Left ventricle myocardium inferior (tissue), 1 donor: ENCODE results near the gene DYSF. TPM values are rescaled to one million over a fixed set of nuclear protein-coding genes. Genes with fewer than 3 reads are reported as not detected.

Experiments
- DNase-seq: peaks from one replicate; pipeline ENCODE4 v3.0.0-alpha.2; 2020
- H3K27ac ChIP-seq: fragments of 200-600 bp; replicated peaks from 2 replicates; pipeline ENCODE4 v1.8.0; 2021
- H3K27me3 ChIP-seq: fragments of 200-600 bp; 2 replicates; pipeline ENCODE4 v1.8.0; 2021; ENCODE audit warnings: low read depth
- H3K36me3 ChIP-seq: fragments of 200-600 bp; 2 replicates; pipeline ENCODE4 v1.8.0; 2021
- H3K4me1 ChIP-seq: fragments of 200-600 bp; 2 replicates; pipeline ENCODE4 v1.8.0; 2021
- H3K4me3 ChIP-seq: fragments of 200-600 bp; 2 replicates; pipeline ENCODE4 v1.8.0; 2021; ENCODE audit warnings: mild to moderate bottlenecking, moderate library complexity
- H3K9me3 ChIP-seq: fragments of 200-600 bp; replicated peaks from 2 replicates; pipeline ENCODE4 v1.8.0; 2021
- intact Hi-C: fragments of 100-400 bp; cut with micrococcal nuclease; formaldehyde crosslinking; loops from one replicate; pipeline ENCODE4 v1.11.0; 2022
- total RNA-seq: library from RNA; stranded (reverse); fragmentation: NEBNext Ultra II Directional; extraction: Animal tissue kit (Norgen Biotek cat#: 25700); gene quantifications from one replicate; pipeline ENCODE4 v1.2.1, GENCODE V29; 2021
- TF ChIP-seq, protein P1 (sequence below): fragments of 200-600 bp; IDR thresholded peaks from 2 replicates; pipeline ENCODE4 v1.8.0; 2021; ENCODE audit warnings: antibody characterized with exemption, mild to moderate bottlenecking, borderline replicate concordance
- donor health status: DM: no; HTN: yes; CAD: no; lungs with severe emphysema.

The DYSF gene
- total RNA-seq, 1 donor from 2014 or later = 48.2 TPM

DNA sequence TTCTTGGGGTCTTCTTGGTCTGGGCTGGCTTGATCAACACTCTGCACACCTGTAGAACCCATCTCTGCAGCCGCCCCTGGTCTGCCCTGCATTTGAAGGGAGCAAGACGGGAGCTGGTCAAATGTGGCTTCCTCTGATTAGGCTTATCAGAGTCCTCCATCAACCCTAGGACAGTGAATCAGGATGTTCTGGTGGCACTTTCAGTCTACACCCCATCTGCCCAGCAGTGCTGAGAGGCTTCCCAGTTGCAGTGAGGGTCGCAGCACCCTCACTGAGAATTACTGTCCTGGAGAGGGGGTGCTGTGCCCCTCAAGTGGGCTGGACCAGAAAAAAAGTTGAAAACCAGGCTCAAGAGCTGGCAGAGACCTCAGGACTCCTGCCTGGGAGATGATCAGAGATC is 152.9 kb downstream of the DYSF start:
- no peak for DNase-seq
- H3K27ac ChIP-seq = peak overlapping the region; percentile 79

GRCh38 chr2:71607151-71607889 is 154.0 kb downstream of the DYSF start:
- intact Hi-C loops = no loop called here
- no peak overlapping the region for H3K4me3 ChIP-seq

More for the DNA sequence above, 152.9 kb downstream of the DYSF start:
- Histone ChIP-seq H3K4me1 (peaks cover 40% of the 10 kb centered on the region), H3K4me3 (no peak overlapping the region), H3K36me3 (peaks cover 8% of the 10 kb centered on the region), H3K9me3 (no peaks in the 10 kb centered on the region), H3K27me3 (no peaks in the 10 kb centered on the region)
- intact Hi-C loops = no loop called here
- TF ChIP-seq, protein P1, sequence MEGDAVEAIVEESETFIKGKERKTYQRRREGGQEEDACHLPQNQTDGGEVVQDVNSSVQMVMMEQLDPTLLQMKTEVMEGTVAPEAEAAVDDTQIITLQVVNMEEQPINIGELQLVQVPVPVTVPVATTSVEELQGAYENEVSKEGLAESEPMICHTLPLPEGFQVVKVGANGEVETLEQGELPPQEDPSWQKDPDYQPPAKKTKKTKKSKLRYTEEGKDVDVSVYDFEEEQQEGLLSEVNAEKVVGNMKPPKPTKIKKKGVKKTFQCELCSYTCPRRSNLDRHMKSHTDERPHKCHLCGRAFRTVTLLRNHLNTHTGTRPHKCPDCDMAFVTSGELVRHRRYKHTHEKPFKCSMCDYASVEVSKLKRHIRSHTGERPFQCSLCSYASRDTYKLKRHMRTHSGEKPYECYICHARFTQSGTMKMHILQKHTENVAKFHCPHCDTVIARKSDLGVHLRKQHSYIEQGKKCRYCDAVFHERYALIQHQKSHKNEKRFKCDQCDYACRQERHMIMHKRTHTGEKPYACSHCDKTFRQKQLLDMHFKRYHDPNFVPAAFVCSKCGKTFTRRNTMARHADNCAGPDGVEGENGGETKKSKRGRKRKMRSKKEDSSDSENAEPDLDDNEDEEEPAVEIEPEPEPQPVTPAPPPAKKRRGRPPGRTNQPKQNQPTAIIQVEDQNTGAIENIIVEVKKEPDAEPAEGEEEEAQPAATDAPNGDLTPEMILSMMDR = no peak

DNA sequence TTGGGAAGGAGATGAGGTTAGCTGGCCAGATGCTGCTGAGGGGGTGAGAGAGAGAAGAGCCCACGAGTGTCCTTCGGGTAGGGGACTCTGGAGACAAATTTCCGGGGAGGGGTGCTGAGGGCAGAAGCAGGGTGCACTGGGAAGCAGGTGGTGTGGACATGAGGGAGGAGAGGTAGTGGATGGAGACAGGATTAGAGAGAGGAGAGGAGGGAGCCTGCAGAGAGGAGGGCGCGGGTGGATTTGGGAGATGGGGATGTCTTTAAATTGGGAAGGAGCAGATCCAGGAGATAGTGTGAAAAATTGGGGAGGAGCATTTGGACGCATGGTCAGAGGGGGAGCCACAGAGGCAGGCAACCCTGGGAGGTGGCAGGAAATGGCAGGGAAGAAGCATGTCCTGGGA is 154.7 kb downstream of the DYSF start:
- no peaks in the 10 kb centered on the region for H3K9me3 ChIP-seq
- intact Hi-C loops = no loop called here
- no peak overlapping the region for H3K27ac ChIP-seq
- no peak overlapping the region for H3K4me3 ChIP-seq
- TF ChIP-seq, protein P1 = no peak
- peaks cover 13% of the 10 kb centered on the region for H3K36me3 ChIP-seq
- DNase-seq = no peak
- H3K4me1 ChIP-seq = peaks cover 40% of the 10 kb centered on the region
- H3K27me3 ChIP-seq = no peaks in the 10 kb centered on the region

More at GRCh38 chr2:71607151-71607889, 154.0 kb downstream of the DYSF start:
- TF ChIP-seq, protein P1 = no peak
- no peaks in the 10 kb centered on the region for H3K9me3 ChIP-seq
- no peak overlapping the region for H3K27ac ChIP-seq
- no peaks in the 10 kb centered on the region for H3K27me3 ChIP-seq
- DNase-seq = no peak
- peaks cover 9% of the 10 kb centered on the region for H3K36me3 ChIP-seq
- peaks cover 40% of the 10 kb centered on the region for H3K4me1 ChIP-seq

DNA sequence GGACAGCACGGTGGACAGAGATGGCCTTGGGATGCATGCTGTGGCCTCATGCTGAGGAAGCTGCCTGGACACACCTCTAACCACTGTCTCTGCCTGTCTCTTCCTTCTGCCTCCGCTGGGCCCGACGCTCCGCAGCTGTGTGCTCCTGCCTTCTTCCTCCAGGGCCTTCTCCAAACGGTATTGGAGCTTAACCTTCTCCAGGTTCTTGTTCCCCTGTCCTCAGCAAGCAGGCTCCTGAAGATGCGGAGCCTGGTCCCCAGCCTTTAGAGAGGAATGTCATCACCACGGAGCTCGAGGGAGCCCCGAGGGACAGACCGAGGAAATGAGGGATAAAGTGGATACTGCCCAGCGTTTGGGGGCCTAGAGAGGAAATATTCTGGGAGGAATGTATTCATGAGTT is 155.1 kb downstream of the DYSF start:
- no peaks in the 10 kb centered on the region for H3K27me3 ChIP-seq
- peaks cover 40% of the 10 kb centered on the region for H3K4me1 ChIP-seq
- peaks cover 17% of the 10 kb centered on the region for H3K36me3 ChIP-seq
- H3K4me3 ChIP-seq = no peak overlapping the region
- TF ChIP-seq, protein P1 = no peak
- H3K27ac ChIP-seq = no peak overlapping the region
- DNase-seq = no peak
- H3K9me3 ChIP-seq = no peaks in the 10 kb centered on the region
- intact Hi-C loops = no loop called here

DNA sequence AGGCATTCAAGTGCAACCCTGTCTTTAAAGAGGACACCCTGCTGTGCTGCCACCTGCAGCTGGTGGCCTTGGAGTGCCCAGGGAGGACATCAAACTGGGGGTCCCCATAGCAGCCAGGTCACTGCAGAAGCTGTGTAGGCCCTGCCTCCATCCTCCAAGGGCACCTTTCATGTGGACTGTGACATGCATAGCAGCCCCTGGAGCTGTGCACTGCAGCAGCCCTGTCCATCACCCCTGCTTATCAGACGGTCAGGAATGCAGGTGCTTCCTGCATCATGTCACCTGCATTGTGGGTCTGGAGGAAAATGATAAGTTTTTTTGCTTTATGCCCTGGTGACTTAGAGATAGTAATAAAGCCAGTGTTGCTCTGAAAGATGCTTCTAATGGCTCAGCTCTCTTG is 155.7 kb downstream of the DYSF start:
- Histone ChIP-seq H3K27me3 (no peaks in the 10 kb centered on the region), H3K9me3 (no peaks in the 10 kb centered on the region), H3K4me1 (peaks cover 40% of the 10 kb centered on the region), H3K36me3 (peaks cover 17% of the 10 kb centered on the region), H3K27ac (no peak overlapping the region), H3K4me3 (no peak overlapping the region)
- TF ChIP-seq, protein P1 = no peak
- intact Hi-C loops = no loop called here
- no peak for DNase-seq
